Measurements from ENCODE around the gene CFAP97D2.
"Not testable (repeated sequence)": the region's sequence is repeated elsewhere in the genome, so short reads cannot be mapped to it uniquely, and the experiment has no call there.

The CFAP97D2 gene

GRCh38 chr13:114237415-114238112 lies 58.5 kb downstream of the CFAP97D2 start:
- no peak for DNase-seq

GRCh38 chr13:114241918-114242317 lies 62.9 kb downstream of the CFAP97D2 start:
- DNase-seq = no peak

GRCh38 chr13:114243971-114244370 lies 64.9 kb downstream of the CFAP97D2 start:
- no peak for DNase-seq

DNA sequence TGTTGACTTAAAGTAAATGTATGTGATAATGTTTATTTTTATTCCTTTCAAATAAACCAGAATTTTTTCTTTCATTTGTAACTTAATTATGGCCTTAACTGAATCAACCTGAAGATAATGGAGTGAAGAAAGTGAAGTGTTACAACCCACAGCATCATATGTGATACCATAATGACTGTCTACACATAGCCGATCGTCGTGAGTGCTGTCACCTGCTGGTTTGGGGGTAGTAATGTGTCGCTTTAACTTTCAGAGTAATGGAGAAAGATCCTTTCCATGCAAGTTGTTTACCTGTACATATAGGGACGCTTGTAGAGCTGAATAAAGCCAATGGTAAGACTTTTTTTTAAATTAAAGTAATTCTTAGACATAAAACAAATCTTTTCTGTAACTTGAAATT lies 65.6 kb downstream of the CFAP97D2 start:
- no peak for DNase-seq

DNA sequence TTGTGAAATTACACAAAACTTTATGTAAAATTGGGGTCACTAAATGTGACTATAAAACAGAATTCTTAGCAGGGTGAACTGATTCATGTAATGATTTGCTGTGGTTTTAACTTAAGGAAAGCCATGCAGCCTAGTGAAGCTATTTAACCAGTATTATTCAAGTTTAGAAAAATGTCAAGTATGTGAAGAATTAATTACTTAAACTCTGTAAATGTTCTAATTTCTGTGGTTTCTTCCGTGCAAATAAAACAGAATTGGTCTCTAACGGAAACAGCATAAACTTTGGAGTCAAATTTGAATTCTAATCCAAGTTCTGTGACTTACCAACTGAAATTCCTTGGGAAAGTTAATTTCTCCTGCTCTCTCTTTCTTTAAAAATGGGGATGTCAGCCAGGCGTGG lies 69.0 kb downstream of the CFAP97D2 start:
- DNase-seq = no peak

DNA sequence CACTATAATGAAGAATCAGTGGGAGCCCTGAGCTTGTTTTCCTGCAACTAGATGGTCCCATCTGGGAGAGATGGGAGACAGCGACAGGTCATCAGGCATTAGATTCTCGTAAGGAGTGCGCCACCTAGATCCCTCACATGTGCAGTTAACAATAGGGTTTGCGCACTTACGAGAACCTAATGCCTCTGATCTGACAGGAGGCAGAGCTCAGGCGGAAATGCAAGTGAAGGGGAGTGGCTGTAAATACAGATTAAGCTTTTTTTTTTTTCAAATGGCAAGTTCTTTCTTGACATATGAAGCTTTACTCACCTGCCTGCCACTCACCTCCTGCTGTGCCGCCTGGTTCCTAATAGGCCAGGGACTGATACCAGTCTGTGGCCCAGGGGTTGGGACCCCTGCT lies 70.0 kb downstream of the CFAP97D2 start:
- no peak for DNase-seq

- not testable (repeated sequence) for DNase-seq
Observed at GRCh38 chr13:114251639-114252440, 72.8 kb downstream of the CFAP97D2 start.

DNA sequence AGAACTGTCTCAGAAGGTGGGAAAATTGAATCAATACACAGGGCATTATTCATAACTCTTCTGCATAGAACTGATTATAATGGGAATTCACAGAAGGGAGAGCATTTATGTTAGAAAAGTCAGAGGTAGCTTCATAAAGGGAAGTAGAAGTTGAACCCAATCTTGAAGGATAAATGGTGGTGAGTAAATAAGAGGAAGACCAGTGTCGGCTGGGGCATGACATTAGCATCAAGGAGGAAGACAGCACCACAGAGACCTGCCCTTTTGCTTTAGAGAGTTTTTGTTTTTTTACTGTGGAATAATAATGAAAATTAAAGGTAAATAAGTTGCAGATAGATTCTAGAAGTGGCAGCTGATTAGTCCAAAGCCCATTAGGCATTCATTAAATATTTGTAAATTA lies 77.5 kb downstream of the CFAP97D2 start:
- no peak for DNase-seq

GRCh38 chr13:114257014-114257413 lies 78.0 kb downstream of the CFAP97D2 start:
- no peak for DNase-seq

GRCh38 chr13:114258589-114258988 lies 79.5 kb downstream of the CFAP97D2 start:
- DNase-seq = no peak

- DNase-seq = no peak
Observed at GRCh38 chr13:114259374-114259773, 80.3 kb downstream of the CFAP97D2 start.

DNA sequence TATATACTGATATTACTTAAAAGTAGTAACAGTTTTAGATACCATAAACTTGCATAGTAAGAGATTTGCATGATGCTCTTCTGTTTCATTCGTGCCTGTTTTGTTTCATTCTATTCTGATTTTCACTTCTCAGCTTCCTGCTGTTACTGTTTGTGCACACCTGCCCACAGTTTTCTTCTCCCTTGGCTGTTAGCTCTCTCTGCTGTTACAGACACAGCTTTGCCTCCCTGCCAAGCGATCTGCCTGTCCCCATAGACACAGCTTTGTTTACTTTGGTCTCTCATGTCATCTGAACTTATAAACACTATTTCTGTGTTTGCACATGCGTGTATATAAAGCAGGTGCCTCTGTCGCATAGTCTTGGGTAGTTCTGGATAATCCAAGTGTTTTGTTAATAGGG lies 80.9 kb downstream of the CFAP97D2 start:
- DNase-seq = no peak

DNA sequence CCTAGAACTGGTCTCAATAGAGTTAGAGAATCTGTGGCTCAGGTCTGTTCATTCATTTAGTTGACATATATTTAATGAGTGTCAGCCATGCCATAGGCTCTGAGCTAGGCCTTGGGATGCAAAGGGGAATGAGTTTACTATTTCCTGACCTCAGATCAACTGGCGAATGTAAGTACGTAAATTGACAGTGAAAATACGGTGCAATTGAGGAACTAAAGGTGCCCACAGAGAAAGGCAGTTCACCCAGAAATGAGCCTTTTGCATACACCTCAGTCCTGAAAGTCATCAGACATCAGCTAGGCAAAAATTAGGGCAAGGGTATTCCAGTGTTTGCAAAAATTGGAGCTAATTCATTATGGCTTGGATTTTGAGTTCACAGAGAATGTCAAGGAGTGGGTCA lies 81.8 kb downstream of the CFAP97D2 start:
- DNase-seq = no peak

GRCh38 chr13:114261328-114261965 lies 82.4 kb downstream of the CFAP97D2 start:
- DNase-seq = no peak

DNA sequence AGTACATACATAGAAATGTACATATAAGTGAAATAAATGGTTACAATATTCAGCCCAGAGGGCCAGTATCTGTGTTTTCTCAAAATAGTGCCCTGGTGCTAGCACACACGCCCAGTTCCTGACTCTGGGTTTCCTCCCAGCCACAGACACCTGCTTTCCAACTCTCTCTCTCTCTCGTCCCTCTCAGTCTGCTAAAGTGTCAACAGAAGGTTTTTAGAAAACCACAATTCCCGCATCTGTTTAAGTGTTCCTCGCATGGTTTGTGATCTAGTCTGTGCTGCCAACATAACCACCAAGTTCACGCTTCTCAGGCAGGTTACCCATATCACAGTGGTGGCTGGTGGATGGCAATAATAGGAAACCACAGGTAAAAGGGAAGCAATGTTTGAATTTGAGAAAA lies 84.5 kb downstream of the CFAP97D2 start:
- DNase-seq = no peak

DNA sequence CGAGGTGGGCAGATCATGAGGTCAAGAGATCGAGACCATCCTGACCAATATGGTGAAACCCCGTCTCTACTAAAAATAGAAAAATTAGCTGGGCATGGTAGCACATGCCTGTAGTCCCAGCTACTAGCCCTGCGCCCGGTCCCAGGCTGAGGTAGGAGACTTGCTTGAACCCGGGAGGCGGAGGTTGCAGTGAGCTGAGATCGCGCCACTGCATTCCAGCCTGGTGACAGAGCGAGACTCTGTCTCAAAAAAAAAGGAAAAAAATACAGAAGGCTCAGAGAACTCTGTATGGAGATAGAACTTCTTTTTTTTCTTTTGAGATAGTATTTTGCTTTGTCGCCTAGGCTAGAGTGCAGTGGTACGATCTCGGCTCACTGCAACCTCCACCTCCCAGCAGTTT lies 85.3 kb downstream of the CFAP97D2 start:
- DNase-seq = not testable (repeated sequence)

GRCh38 chr13:114264886-114265611 lies 86.0 kb downstream of the CFAP97D2 start:
- no peak for DNase-seq

GRCh38 chr13:114266241-114266640 lies 87.2 kb downstream of the CFAP97D2 start:
- DNase-seq = no peak

DNA sequence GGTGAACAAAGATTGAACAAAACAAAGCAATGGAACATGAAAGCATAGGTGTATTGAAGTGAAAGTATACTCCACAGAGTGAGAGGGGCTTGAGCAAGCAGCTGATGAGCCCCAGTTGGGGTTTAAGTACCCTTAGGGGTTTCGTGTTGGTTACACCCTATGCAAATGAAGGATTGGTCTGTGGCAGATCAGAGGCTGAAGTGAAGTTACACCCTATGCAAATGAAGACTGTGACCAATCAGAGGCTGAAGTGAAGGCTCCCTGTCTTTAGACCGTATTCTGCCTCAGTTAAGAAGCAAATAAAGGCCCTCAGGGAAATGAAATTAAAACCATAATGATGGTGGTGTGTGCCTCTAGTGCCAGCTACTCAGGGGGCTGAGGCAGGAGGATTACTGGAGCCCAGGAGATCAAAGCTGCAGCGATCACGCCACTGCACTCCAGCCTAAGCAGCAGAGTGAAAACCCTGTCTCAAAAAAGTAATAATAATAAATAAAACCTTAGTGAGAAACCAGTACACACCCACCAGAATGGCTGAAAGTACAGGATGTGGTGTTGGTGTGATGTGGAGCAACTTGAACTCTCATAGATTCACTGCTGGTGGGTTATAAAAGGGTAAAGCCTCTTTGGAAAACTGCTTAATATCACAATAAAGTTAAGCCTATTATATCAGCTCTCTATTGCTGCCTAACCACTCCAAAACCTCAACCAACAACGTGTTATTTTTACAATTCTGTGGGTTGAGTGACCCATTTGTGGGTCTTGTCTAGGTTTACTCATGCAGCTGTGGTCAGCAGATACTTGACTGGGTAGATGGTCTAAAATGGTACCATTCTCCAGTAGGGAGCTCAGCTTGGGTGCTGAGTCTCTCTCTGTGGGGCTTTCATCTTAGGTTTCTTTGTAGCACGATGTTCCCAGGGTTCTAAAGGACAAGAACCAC lies 89.6 kb downstream of the CFAP97D2 start:
- DNase-seq = no peak

DNA sequence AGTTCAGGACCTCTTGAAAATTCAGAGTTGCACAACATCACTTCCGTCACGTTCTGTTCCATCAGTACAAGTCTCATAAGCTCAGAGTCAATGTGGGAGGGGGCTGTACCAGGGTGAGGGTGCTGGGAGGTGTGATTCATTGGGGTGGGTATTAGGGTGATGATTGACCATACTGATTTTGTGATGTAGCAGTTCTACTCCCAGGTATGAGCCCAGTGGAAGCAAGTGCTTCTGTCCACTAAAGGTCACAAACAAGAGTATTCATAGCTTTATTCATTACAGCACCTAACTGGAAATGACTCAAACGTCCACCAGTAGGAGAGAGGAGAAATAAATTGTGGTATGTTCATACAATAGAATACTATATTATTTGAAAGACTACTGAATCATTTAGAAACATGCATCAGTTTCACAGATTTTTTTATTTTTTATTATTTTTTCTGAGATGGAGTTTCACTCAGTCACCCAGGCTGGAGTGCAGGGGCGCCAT lies 90.3 kb downstream of the CFAP97D2 start:
- no peak for DNase-seq
